Fibroblast of gingiva (primary cell): ENCODE measurements around the gene CARM1.
"Not testable (repeated sequence)": the region's sequence is repeated elsewhere in the genome, so short reads cannot be mapped to it uniquely, and the experiment has no call there.

ENCODE experiments used
- DNase-seq: peaks from one replicate; pipeline ENCODE4 v3.0.0-alpha.2; 2011; ENCODE audit warnings: low read depth

The CARM1 gene

GRCh38 chr19:10870955-10871603 is at the start of gene CARM1:
TSS of gene CARM1 (plus strand) at chr19:10871553. CDS start at chr19:10871703, 150 bp downstream.
- DNase-seq: peak; percentile 99

GRCh38 chr19:10823690-10824089 is 47.7 kb upstream of the CARM1 start:
- no peak for DNase-seq

GRCh38 chr19:10826231-10826630 is 45.1 kb upstream of the CARM1 start:
- DNase-seq: no peak

GRCh38 chr19:10826846-10827245 is 44.5 kb upstream of the CARM1 start:
- DNase-seq: no peak

GRCh38 chr19:10828981-10829821 is 42.2 kb upstream of the CARM1 start:
- no peak for DNase-seq

GRCh38 chr19:10829967-10830366 is 41.4 kb upstream of the CARM1 start:
- no peak for DNase-seq

- DNase-seq: no peak
These were observed 41.0 kb upstream of the CARM1 start for GRCh38 chr19:10830370-10830769.

- no peak for DNase-seq
These were observed 40.2 kb upstream of the CARM1 start for GRCh38 chr19:10830931-10831779.

- DNase-seq: no peak
These were observed 39.1 kb upstream of the CARM1 start for GRCh38 chr19:10831987-10832938.

- DNase-seq: no peak
These were observed 38.4 kb upstream of the CARM1 start for GRCh38 chr19:10832939-10833296.

GRCh38 chr19:10835089-10835753 is 36.1 kb upstream of the CARM1 start:
- DNase-seq: no peak

- peak; percentile 99 for DNase-seq
These were observed 35.4 kb upstream of the CARM1 start, which contains the start of gene TMED1 for GRCh38 chr19:10835754-10836478. TSS of gene TMED1 (minus strand) at chr19:10836212. CDS start at chr19:10836191, 21 bp downstream.

- peak; percentile 85 for DNase-seq
These were observed 34.6 kb upstream of the CARM1 start for GRCh38 chr19:10836479-10837330.

- not testable (repeated sequence) for DNase-seq
These were observed 33.7 kb upstream of the CARM1 start for GRCh38 chr19:10837649-10838048.

GRCh38 chr19:10838377-10838776 is 33.0 kb upstream of the CARM1 start:
- no peak for DNase-seq

GRCh38 chr19:10839114-10840050 is 32.0 kb upstream of the CARM1 start:
- DNase-seq: no peak

GRCh38 chr19:10842788-10843187 is 28.6 kb upstream of the CARM1 start:
- DNase-seq: no peak
